Retina (tissue), 1 donor: ENCODE data around the gene ZIC1.

Experiments used
- DNase-seq: peaks from one replicate; pipeline ENCODE4 v3.0.0-alpha.2; 2016

ZIC1 gene

GRCh38 chr3:147424581-147425387 lies 15.6 kb downstream of the ZIC1 start:
- no peak for DNase-seq

- DNase-seq, result no peak
Measured at GRCh38 chr3:147425388-147425850, 16.3 kb downstream of the ZIC1 start.

GRCh38 chr3:147426931-147427330 lies 17.8 kb downstream of the ZIC1 start:
- no peak for DNase-seq

GRCh38 chr3:147427746-147428145 lies 18.6 kb downstream of the ZIC1 start:
- peak; percentile 22 for DNase-seq

GRCh38 chr3:147428326-147428725 lies 19.2 kb downstream of the ZIC1 start:
- DNase-seq, result no peak

- DNase-seq, result no peak
Measured at GRCh38 chr3:147428754-147429153, 19.6 kb downstream of the ZIC1 start.

- DNase-seq, result no peak
Measured at GRCh38 chr3:147431751-147432150, 22.6 kb downstream of the ZIC1 start.

- no peak for DNase-seq
Measured at GRCh38 chr3:147447224-147447623, 38.1 kb downstream of the ZIC1 start.

- DNase-seq, result no peak
Measured at GRCh38 chr3:147449669-147450068, 40.5 kb downstream of the ZIC1 start.

GRCh38 chr3:147458995-147459704 lies 50.0 kb downstream of the ZIC1 start:
- no peak for DNase-seq

- no peak for DNase-seq
Measured at GRCh38 chr3:147462856-147463255, 53.7 kb downstream of the ZIC1 start.
